ENCODE data around the gene DHX35. TPM values are rescaled to one million over a fixed set of nuclear protein-coding genes. Genes with fewer than 3 reads are reported as not detected.

DHX35 gene
- total and polyA plus RNA-seq, 2 of the 13 experiments (the other 11 are each of a cell fraction or from before 2014, with no cell fraction given), result 25.8 to 28.7 TPM

GRCh38 chr20:39049684-39050554 is 87.8 kb downstream of the DHX35 start (continued):
- TF ChIP-seq HOXA7 (CRISPR knock-in tag; IDR thresholded peaks at IDR 0.05) (no peak), ZNF430 (CRISPR knock-in tag; IDR thresholded peaks at IDR 0.05) (peak; percentile 66; the same call in 1 of the 2 replicates), CREB1 (IDR thresholded peaks at IDR 0.05) (no peak), CREB1 (CRISPR knock-in tag; IDR thresholded peaks at IDR 0.05) (no peak), PITX1 (CRISPR knock-in tag; IDR thresholded peaks at IDR 0.05) (peak; percentile 91), ZNF326 (CRISPR knock-in tag; IDR thresholded peaks at IDR 0.05; ENCODE audit: borderline replicate concordance) (no peak), ZNF576 (CRISPR knock-in tag; IDR thresholded peaks at IDR 0.05) (0 out of 2 replicates have a peak, but pooled peaks have one; percentile 76), ZNF761 (CRISPR knock-in tag; conservative IDR thresholded peaks at IDR 0.05) (peak; percentile 73; the same call in 1 of the 2 replicates), TRIM24 (CRISPR knock-in tag; IDR thresholded peaks at IDR 0.05) (no peak), U2AF1 (optimal IDR thresholded peaks at IDR 0.05; ENCODE audit: low read depth, low read length) (no peak), NR1H2 (CRISPR knock-in tag; IDR thresholded peaks at IDR 0.05; ENCODE audit: borderline replicate concordance, low read depth) (no peak), HMGXB3 (CRISPR knock-in tag; IDR thresholded peaks at IDR 0.05; ENCODE audit: borderline replicate concordance) (peak; percentile 81; the same call in 1 of the 2 replicates), ZNF577 (CRISPR knock-in tag; IDR thresholded peaks at IDR 0.05; ENCODE audit: borderline replicate concordance, low read depth) (no peak), ZNF562 (CRISPR knock-in tag; IDR thresholded peaks at IDR 0.05; ENCODE audit: borderline replicate concordance) (no peak), PREB (CRISPR knock-in tag; IDR thresholded peaks at IDR 0.05) (no peak), ZNF12 (CRISPR knock-in tag; IDR thresholded peaks at IDR 0.05) (no peak; the same call in 1 of the 2 replicates), BCL6 (CRISPR knock-in tag; IDR thresholded peaks at IDR 0.05) (peak; percentile 70; the same call in 1 of the 2 replicates), MNT (IDR thresholded peaks at IDR 0.05) (no peak)

Measured in HepG2 (cell line).